Central memory CD8-positive, alpha-beta T cell (primary cell): Measurements from ENCODE around the gene DCTN3.

Source experiments
- ATAC-seq: fragments of 150-1000 bp; cut with Tn5 transposase; replicated peaks from 2 replicates; pipeline ENCODE4 v1.10.0; 2022; ENCODE audit warnings: mild to moderate bottlenecking, moderate FRiP score, moderate number of reproducible peaks; ENCODE audit not compliant: poor library complexity, severe bottlenecking; ENCODE audit errors: extremely low read depth
- DNase-seq, 2 donors: peaks; one replicate each; pipeline ENCODE4 v3.0.0; 2021; ENCODE audit warnings: low spot score in 2 of 2
- H3K27ac Mint-ChIP-seq: one replicate; pipeline ENCODE4 v1.8.0; 2022; ENCODE audit warnings: low read depth, mild to moderate bottlenecking, moderate library complexity, mixed read lengths
- H3K27me3 Mint-ChIP-seq: one replicate; pipeline ENCODE4 v1.8.0; 2022; ENCODE audit warnings: mixed read lengths
- H3K36me3 Mint-ChIP-seq: one replicate; pipeline ENCODE4 v1.8.0; 2022; ENCODE audit warnings: mild to moderate bottlenecking, moderate library complexity, mixed read lengths; ENCODE audit not compliant: insufficient read depth
- H3K4me1 Mint-ChIP-seq: one replicate; pipeline ENCODE4 v1.8.0; 2022; ENCODE audit warnings: mixed read lengths
- H3K4me3 Mint-ChIP-seq: one replicate; pipeline ENCODE4 v1.8.0; 2022; ENCODE audit warnings: mild to moderate bottlenecking, moderate library complexity, mixed read lengths
- H3K9me3 Mint-ChIP-seq: one replicate; pipeline ENCODE4 v1.8.0; 2022; ENCODE audit warnings: mixed read lengths

DCTN3 gene

GRCh38 chr9:34620061-34620994 is at the start of gene DCTN3:
TSS of gene DCTN3 (minus strand) at chr9:34620495. CDS start at chr9:34620464, 31 bp downstream.
- H3K36me3 Mint-ChIP-seq = peaks cover 14% of the 10 kb centered on the region

GRCh38 chr9:34665381-34666250 is 45.3 kb upstream of the DCTN3 start:
- H3K4me3 Mint-ChIP-seq = peak overlapping the region; percentile 83
- H3K36me3 Mint-ChIP-seq = peaks cover 8% of the 10 kb centered on the region
- DNase-seq (peak; percentile 76 to 85), ATAC-seq (peak; percentile 80)
- H3K27me3 Mint-ChIP-seq = no peaks in the 10 kb centered on the region
- H3K9me3 Mint-ChIP-seq = peaks cover 6% of the 10 kb centered on the region
- peaks cover 40% of the 10 kb centered on the region for H3K4me1 Mint-ChIP-seq
- H3K27ac Mint-ChIP-seq = peak overlapping the region; percentile 88

More at GRCh38 chr9:34620061-34620994, at the start of gene DCTN3:
- DNase-seq (peak; percentile 77 to 86), ATAC-seq (peak; percentile 99)
- Mint-ChIP-seq H3K27me3 (peaks cover 37% of the 10 kb centered on the region), H3K9me3 (no peaks in the 10 kb centered on the region), H3K4me1 (peaks cover 28% of the 10 kb centered on the region), H3K27ac (peak within 1 kb of the TSS; percentile 90), H3K4me3 (peak within 1 kb of the TSS; percentile 96)

GRCh38 chr9:34665067-34665380 is 44.7 kb upstream of the DCTN3 start:
- ATAC-seq (no peak), DNase-seq (no peak)

GRCh38 chr9:34664281-34665066 is 44.2 kb upstream of the DCTN3 start:
- H3K27ac Mint-ChIP-seq = peak overlapping the region; percentile 88
- H3K9me3 Mint-ChIP-seq = peaks cover 5% of the 10 kb centered on the region
- DNase-seq (peak; percentile 52 to 76), ATAC-seq (peak; percentile 47)
- H3K36me3 Mint-ChIP-seq = peaks cover 8% of the 10 kb centered on the region
- peak overlapping the region; percentile 83 for H3K4me3 Mint-ChIP-seq
- H3K27me3 Mint-ChIP-seq = no peaks in the 10 kb centered on the region
- H3K4me1 Mint-ChIP-seq = peaks cover 40% of the 10 kb centered on the region

More at GRCh38 chr9:34665067-34665380, 44.7 kb upstream of the DCTN3 start:
- peak overlapping the region; percentile 83 for H3K4me3 Mint-ChIP-seq
- H3K9me3 Mint-ChIP-seq = peaks cover 6% of the 10 kb centered on the region
- H3K27ac Mint-ChIP-seq = peak overlapping the region; percentile 88
- H3K27me3 Mint-ChIP-seq = no peaks in the 10 kb centered on the region
- H3K36me3 Mint-ChIP-seq = peaks cover 8% of the 10 kb centered on the region
- peaks cover 40% of the 10 kb centered on the region for H3K4me1 Mint-ChIP-seq

GRCh38 chr9:34663303-34663605 is 43.0 kb upstream of the DCTN3 start:
- Mint-ChIP-seq H3K9me3 (no peaks in the 10 kb centered on the region), H3K36me3 (peaks cover 8% of the 10 kb centered on the region), H3K27me3 (no peaks in the 10 kb centered on the region), H3K27ac (peak overlapping the region; percentile 88), H3K4me1 (peaks cover 40% of the 10 kb centered on the region), H3K4me3 (peak overlapping the region; percentile 12)
- no peak for ATAC-seq
- no peak for DNase-seq

GRCh38 chr9:34662526-34663302 is 42.4 kb upstream of the DCTN3 start, which contains the start of gene CCL27:
TSS of gene CCL27 (minus strand) at chr9:34662657. CDS start at chr9:34662633, 24 bp downstream.
- no peak for DNase-seq
- Mint-ChIP-seq H3K4me1 (peaks cover 39% of the 10 kb centered on the region), H3K27me3 (no peaks in the 10 kb centered on the region), H3K27ac (peak within 1 kb of the TSS; percentile 88), H3K36me3 (peaks cover 8% of the 10 kb centered on the region), H3K4me3 (peak within 1 kb of the TSS; percentile 12), H3K9me3 (no peaks in the 10 kb centered on the region)
- no peak for ATAC-seq

GRCh38 chr9:34659592-34660253 is 39.4 kb upstream of the DCTN3 start:
- peaks cover 24% of the 10 kb centered on the region for H3K4me1 Mint-ChIP-seq
- ATAC-seq (no peak), DNase-seq (no peak)
- H3K27ac Mint-ChIP-seq = no peak overlapping the region
- no peaks in the 10 kb centered on the region for H3K9me3 Mint-ChIP-seq
- H3K27me3 Mint-ChIP-seq = no peaks in the 10 kb centered on the region
- no peaks in the 10 kb centered on the region for H3K36me3 Mint-ChIP-seq
- no peak overlapping the region for H3K4me3 Mint-ChIP-seq

GRCh38 chr9:34658461-34658860 is 38.2 kb upstream of the DCTN3 start:
- Mint-ChIP-seq H3K4me3 (no peak overlapping the region), H3K9me3 (no peaks in the 10 kb centered on the region), H3K27me3 (no peaks in the 10 kb centered on the region), H3K36me3 (no peaks in the 10 kb centered on the region), H3K4me1 (peaks cover 11% of the 10 kb centered on the region), H3K27ac (no peak overlapping the region)
- DNase-seq = no peak
- no peak for ATAC-seq

- H3K36me3 Mint-ChIP-seq = no peaks in the 10 kb centered on the region
- H3K4me3 Mint-ChIP-seq = no peak overlapping the region
- H3K27me3 Mint-ChIP-seq = no peaks in the 10 kb centered on the region
- DNase-seq (no peak), ATAC-seq (no peak)
- no peaks in the 10 kb centered on the region for H3K9me3 Mint-ChIP-seq
- peaks cover 13% of the 10 kb centered on the region for H3K4me1 Mint-ChIP-seq
- H3K27ac Mint-ChIP-seq = no peak overlapping the region
Observed at GRCh38 chr9:34656992-34657391, 36.7 kb upstream of the DCTN3 start.

- H3K4me3 Mint-ChIP-seq = no peak overlapping the region
- H3K9me3 Mint-ChIP-seq = no peaks in the 10 kb centered on the region
- ATAC-seq = no peak
- no peak for DNase-seq
- H3K27ac Mint-ChIP-seq = no peak overlapping the region
- no peaks in the 10 kb centered on the region for H3K27me3 Mint-ChIP-seq
- peaks cover 3% of the 10 kb centered on the region for H3K36me3 Mint-ChIP-seq
- peaks cover 18% of the 10 kb centered on the region for H3K4me1 Mint-ChIP-seq
Observed at GRCh38 chr9:34655394-34655793, 35.1 kb upstream of the DCTN3 start.

- no peaks in the 10 kb centered on the region for H3K27me3 Mint-ChIP-seq
- peaks cover 18% of the 10 kb centered on the region for H3K4me1 Mint-ChIP-seq
- no peaks in the 10 kb centered on the region for H3K9me3 Mint-ChIP-seq
- DNase-seq = no peak
- H3K27ac Mint-ChIP-seq = peak overlapping the region; percentile 9
- no peak overlapping the region for H3K4me3 Mint-ChIP-seq
- peaks cover 11% of the 10 kb centered on the region for H3K36me3 Mint-ChIP-seq
- ATAC-seq = no peak
Observed at GRCh38 chr9:34654323-34655051, 34.2 kb upstream of the DCTN3 start.
